B cell (primary cell): ENCODE results near the gene CHRM1. TPM values are rescaled to one million over a fixed set of nuclear protein-coding genes. Genes with fewer than 3 reads are reported as not detected.

ENCODE experiments used
- ATAC-seq: fragments of 200-7000 bp; cut with Tn5 transposase; one replicate; pipeline ENCODE4 v1.10.0; 2021; ENCODE audit warnings: low read depth, mild to moderate bottlenecking, moderate number of reproducible peaks, moderate library complexity
- CTCF ChIA-PET: fragments of 350-600 bp; sonication (Branson Sonifier 250); formaldehyde crosslinking; loops from one replicate; lab custom pipeline; 2021; ENCODE audit warnings: antibody characterized with exemption, inconsistent platforms; lab: Charles Lee
- POLR2A ChIA-PET: fragments of 350-600 bp; sonication (Branson Sonifier 250); formaldehyde crosslinking; loops from one replicate; lab custom pipeline; 2021; ENCODE audit warnings: antibody characterized with exemption; lab: Charles Lee
- DNase-seq: peaks from one replicate; pipeline ENCODE4 v3.0.0; 2013
- H2AFZ ChIP-seq: 2 replicates; pipeline ENCODE4 v1.6.1; 2012; ENCODE audit warnings: mild to moderate bottlenecking, low read depth, low read length; ENCODE audit not compliant: insufficient read depth, poor library complexity, severe bottlenecking
- H3K27ac ChIP-seq, 2 donors: 1 replicate in 1 of 2; 2 replicates in 1 of 2; pipeline ENCODE4 v1.5.1; 2012 to 2013; ENCODE audit warnings: low read length in 2 of 2, mild to moderate bottlenecking in 2 of 2, moderate library complexity in 1 of 2
- H3K27me3 ChIP-seq, 4 experiments: fragments of 200-600 bp in 1 of 4; sonication (generic) in 1 of 4; replicated peaks in 1 of 4; 1 replicate in 2 of 4; 2 replicates in 2 of 4; pipeline versions ENCODE4 v1.6.1 to v1.7.0; 2013 to 2016; ENCODE audit warnings: low read length in 3 of 4, mild to moderate bottlenecking in 2 of 4, mixed read lengths in 1 of 4, moderate library complexity in 1 of 4; ENCODE audit not compliant: insufficient read depth in 4 of 4, control insufficient read depth in 3 of 4; ENCODE audit errors: control extremely low read depth in 1 of 4
- H3K36me3 ChIP-seq, 2 experiments: replicated peaks in 1 of 2; 1 replicate in 1 of 2; 2 replicates in 1 of 2; pipeline versions ENCODE4 v1.6.1 to v1.7.1; 2013; ENCODE audit warnings: low read length in 1 of 2; ENCODE audit not compliant: insufficient read depth in 2 of 2, control insufficient read depth in 1 of 2; ENCODE audit errors: control extremely low read depth in 1 of 2, extremely low read depth in 1 of 2
- H3K4me1 ChIP-seq, 2 donors: fragments of 200-600 bp in 1 of 2; sonication (generic) in 1 of 2; 1 replicate in 1 of 2; 2 replicates in 1 of 2; pipeline versions ENCODE4 v1.5.1 to v1.6.1; 2013 to 2017; ENCODE audit warnings: low read length in 2 of 2; ENCODE audit not compliant: control insufficient read depth in 2 of 2, insufficient read depth in 2 of 2
- H3K4me2 ChIP-seq: replicated peaks from 2 replicates; pipeline ENCODE3; 2012; ENCODE audit warnings: mild to moderate bottlenecking, low read depth, low read length; ENCODE audit not compliant: poor library complexity, severe bottlenecking
- H3K4me3 ChIP-seq, 5 experiments: fragments of 200-600 bp in 1 of 5; sonication (generic) in 1 of 5; 1 replicate in 3 of 5; 2 replicates in 2 of 5; pipeline versions ENCODE4 v1.5.1 to v1.7.0; 2011 to 2016; ENCODE audit warnings: low read length in 4 of 5, mild to moderate bottlenecking in 4 of 5, low read depth in 2 of 5, control low read depth in 1 of 5, moderate library complexity in 1 of 5; ENCODE audit not compliant: insufficient read depth in 1 of 5; ENCODE audit errors: control extremely low read depth in 1 of 5, extremely low read depth in 1 of 5
- H3K79me2 ChIP-seq: fragments of 200-600 bp; sonication (generic); one replicate; pipeline ENCODE4 v1.6.0; 2016; ENCODE audit warnings: low read length; ENCODE audit not compliant: control insufficient read depth, insufficient read depth
- H3K9ac ChIP-seq: fragments of 200-600 bp; sonication (generic); 2 replicates; pipeline ENCODE4 v1.6.1; 2017; ENCODE audit warnings: mild to moderate bottlenecking, low read length, moderate library complexity
- H3K9me3 ChIP-seq, 3 donors: one replicate each; pipeline versions ENCODE4 v1.6.1 to v1.7.1; 2013; ENCODE audit warnings: low read length in 2 of 3; ENCODE audit not compliant: control insufficient read depth in 2 of 3, insufficient read depth in 1 of 3; ENCODE audit errors: control extremely low read depth in 1 of 3
- H4K20me1 ChIP-seq: 2 replicates; pipeline ENCODE4 v1.6.0; 2012; ENCODE audit warnings: mild to moderate bottlenecking, low read length; ENCODE audit not compliant: insufficient read depth, control insufficient read depth, poor library complexity, severe bottlenecking
- H3K27ac Mint-ChIP-seq: one replicate; pipeline ENCODE4 v1.8.0; 2021; ENCODE audit warnings: mixed read lengths
- H3K27me3 Mint-ChIP-seq: one replicate; pipeline ENCODE4 v1.8.0; 2021; ENCODE audit warnings: mixed read lengths
- H3K4me1 Mint-ChIP-seq: one replicate; pipeline ENCODE4 v1.8.0; 2021; ENCODE audit warnings: mixed read lengths
- H3K4me3 Mint-ChIP-seq: one replicate; pipeline ENCODE4 v1.8.0; 2021; ENCODE audit warnings: mixed read lengths
- H3K9me3 Mint-ChIP-seq: one replicate; pipeline ENCODE4 v1.8.0; 2022; ENCODE audit warnings: mixed read lengths; ENCODE audit not compliant: insufficient read depth
- EZH2 ChIP-seq: IDR thresholded peaks from 2 replicates; pipeline ENCODE4 v1.6.1; 2012; ENCODE audit warnings: borderline replicate concordance, low read depth, mild to moderate bottlenecking, moderate library complexity, low read length; ENCODE audit not compliant: insufficient read depth, poor library complexity, severe bottlenecking
- WGBS: methylation state at CpG from one replicate; pipeline ENCODE4 v1.1.5; 2013; ENCODE audit warnings: missing lambda C conversion rate; ENCODE audit not compliant: insufficient coverage; 5-methylcytosine and 5-hydroxymethylcytosine counted together
- intact Hi-C: fragments of 100-400 bp; cut with micrococcal nuclease; formaldehyde crosslinking; loops from one replicate; pipeline ENCODE4 v1.10.0; 2022
- polyA plus RNA-seq: library from polyadenylated mRNA; depleted of rRNA; stranded (reverse); fragments of >200 nt; gene quantifications from 2 replicates; pipeline ENCODE4 v1.2.3, GENCODE V29; 2012
- total RNA-seq, 2 donors: library from RNA; stranded (reverse); fragments of 120-200 nt in 1 of 2; gene quantifications; 1 replicate in 1 of 2; 2 replicates in 1 of 2; pipeline versions ENCODE4 v1.2.3 to v1.2.4, GENCODE V29; 2013 to 2022
- TF ChIP-seq, protein P1 (sequence below): fragments of 200-600 bp; IDR thresholded peaks from one replicate; pipeline ENCODE4 v1.8.0; 2022; ENCODE audit warnings: antibody characterized with exemption, mild to moderate bottlenecking

CHRM1 gene
- total and polyA plus RNA-seq, 2 donors (not counting 1 experiment from before 2014, with no cell fraction given) = not detected

DNA sequence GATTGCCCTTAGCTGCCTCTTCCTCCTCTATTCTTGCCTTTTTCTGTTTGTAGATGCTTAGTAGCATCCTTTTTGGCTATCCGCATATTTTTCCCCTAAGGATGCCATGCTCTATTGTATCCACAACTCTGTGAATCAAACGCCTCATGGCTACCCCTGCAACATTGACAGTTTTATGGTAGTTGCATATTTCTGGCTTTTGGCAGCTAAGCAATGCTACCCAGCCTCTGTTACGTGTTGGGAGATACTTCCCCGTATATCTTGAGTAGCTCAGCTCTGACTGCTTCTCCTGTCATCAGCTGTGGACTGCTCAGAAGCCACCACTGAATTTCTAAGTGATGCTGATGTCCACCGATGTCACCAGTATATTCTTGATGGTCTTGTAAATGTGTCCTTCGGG, 55.5 kb downstream of the CHRM1 start:
- H3K36me3 ChIP-seq = no peaks in the 10 kb centered on the region
- peaks cover 0 to 6% of the 10 kb centered on the region in 2 donors for H3K4me1 ChIP-seq
- Mint-ChIP-seq H3K27ac (no peak overlapping the region), H3K9me3 (no peaks in the 10 kb centered on the region), H3K4me3 (no peak overlapping the region), H3K4me1 (peaks cover 4% of the 10 kb centered on the region), H3K27me3 (no peaks in the 10 kb centered on the region)
- H4K20me1 ChIP-seq = no peaks in the 10 kb centered on the region
- WGBS = 85% methylated on average over 4 of the region's 6 CpGs
- no peak overlapping the region for H3K4me2 ChIP-seq
- H3K27ac ChIP-seq = no peak overlapping the region
- no peaks in the 10 kb centered on the region for H3K9me3 ChIP-seq
- TF ChIP-seq, protein P1, sequence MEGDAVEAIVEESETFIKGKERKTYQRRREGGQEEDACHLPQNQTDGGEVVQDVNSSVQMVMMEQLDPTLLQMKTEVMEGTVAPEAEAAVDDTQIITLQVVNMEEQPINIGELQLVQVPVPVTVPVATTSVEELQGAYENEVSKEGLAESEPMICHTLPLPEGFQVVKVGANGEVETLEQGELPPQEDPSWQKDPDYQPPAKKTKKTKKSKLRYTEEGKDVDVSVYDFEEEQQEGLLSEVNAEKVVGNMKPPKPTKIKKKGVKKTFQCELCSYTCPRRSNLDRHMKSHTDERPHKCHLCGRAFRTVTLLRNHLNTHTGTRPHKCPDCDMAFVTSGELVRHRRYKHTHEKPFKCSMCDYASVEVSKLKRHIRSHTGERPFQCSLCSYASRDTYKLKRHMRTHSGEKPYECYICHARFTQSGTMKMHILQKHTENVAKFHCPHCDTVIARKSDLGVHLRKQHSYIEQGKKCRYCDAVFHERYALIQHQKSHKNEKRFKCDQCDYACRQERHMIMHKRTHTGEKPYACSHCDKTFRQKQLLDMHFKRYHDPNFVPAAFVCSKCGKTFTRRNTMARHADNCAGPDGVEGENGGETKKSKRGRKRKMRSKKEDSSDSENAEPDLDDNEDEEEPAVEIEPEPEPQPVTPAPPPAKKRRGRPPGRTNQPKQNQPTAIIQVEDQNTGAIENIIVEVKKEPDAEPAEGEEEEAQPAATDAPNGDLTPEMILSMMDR = no peak
- no peak for TF ChIP-seq EZH2
- H3K9ac ChIP-seq = no peak overlapping the region
- no peaks in the 10 kb centered on the region for H3K27me3 ChIP-seq
- H2AFZ ChIP-seq = no peak overlapping the region
- DNase-seq = no peak
- intact Hi-C loops = no loop called here
- ATAC-seq = no peak
- no peak overlapping the region for H3K4me3 ChIP-seq
- ChIA-PET CTCF (interaction anchor here (1.4 to 8.0 kb wide), 4 partner anchors 11 to 124 kb away, joined by 3 to 101 read pairs (median 8); partner anchors contain the start of genes SLC3A2 and TMEM179B), POLR2A (interaction anchor here (1.4 to 2.0 kb wide), 2 partner anchors 15 to 61 kb away, joined by 3 to 5 read pairs; partner anchors contain the start of gene SLC3A2)
- peaks cover 4% of the 10 kb centered on the region for H3K79me2 ChIP-seq

DNA sequence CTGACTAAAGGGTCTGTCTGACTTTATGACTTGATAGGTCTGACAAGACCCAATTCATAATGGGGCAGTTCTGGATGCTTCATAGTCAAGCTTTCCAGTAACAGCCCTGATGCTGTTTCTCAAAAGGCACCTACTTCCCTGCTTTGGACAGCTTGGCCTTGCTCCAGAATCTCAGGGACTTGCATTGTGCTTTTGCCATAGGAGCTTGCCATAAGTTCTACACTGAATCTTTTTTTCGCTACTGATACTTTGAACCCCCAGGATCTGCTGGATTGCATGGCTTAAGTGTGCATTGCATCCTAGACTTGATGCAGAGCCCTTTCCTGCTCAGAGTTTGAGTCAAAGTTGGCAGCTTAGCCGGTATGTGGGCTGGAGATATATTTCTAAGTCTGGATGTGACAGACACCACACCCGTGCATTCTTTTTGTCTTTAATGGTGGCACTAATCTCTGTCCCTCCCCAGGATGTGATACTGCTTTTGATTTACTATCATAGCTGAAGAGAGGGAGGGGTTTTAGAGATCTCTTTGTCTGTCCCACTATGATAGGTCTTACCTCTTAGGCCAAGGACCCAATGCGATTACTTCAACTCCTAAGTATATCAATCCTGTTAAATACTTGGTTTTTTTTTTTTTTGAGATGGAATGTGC, 57.4 kb downstream of the CHRM1 start:
- Histone ChIP-seq H3K9me3 (no peaks in the 10 kb centered on the region), H3K36me3 (no peaks in the 10 kb centered on the region), H3K27ac (no peak overlapping the region), H3K79me2 (peaks cover 4% of the 10 kb centered on the region), H3K27me3 (no peaks in the 10 kb centered on the region), H3K9ac (no peak overlapping the region), H2AFZ (no peak overlapping the region), H3K4me1 (peaks cover 0 to 6% of the 10 kb centered on the region in 2 donors), H3K4me2 (no peak overlapping the region), H3K4me3 (no peak overlapping the region), H4K20me1 (no peaks in the 10 kb centered on the region)
- no peak for ATAC-seq
- no peak overlapping the region for H3K27ac Mint-ChIP-seq
- no peaks in the 10 kb centered on the region for H3K27me3 Mint-ChIP-seq
- peaks cover 4% of the 10 kb centered on the region for H3K4me1 Mint-ChIP-seq
- 100% methylated on average over 2 of the region's 4 CpGs for WGBS
- intact Hi-C loops = loop anchor here (5.0 kb wide), 1 partner anchor 272 kb away; the partner anchor contains the start of gene TUT1
- no peak for DNase-seq
- H3K4me3 Mint-ChIP-seq = no peak overlapping the region
- H3K9me3 Mint-ChIP-seq = no peaks in the 10 kb centered on the region
- POLR2A ChIA-PET = interaction anchor here (0.6 to 2.0 kb wide), 8 partner anchors 17 to 738 kb away, joined by 3 to 10 read pairs (median 6); partner anchors contain the start of genes NXF1, SLC3A2, TMEM179B and TUT1
- no peak for TF ChIP-seq EZH2
- TF ChIP-seq, protein P1 = no peak
- CTCF ChIA-PET = interaction anchor here (0.7 to 8.0 kb wide), 17 partner anchors 9 to 486 kb away, joined by 3 to 101 read pairs (median 4); partner anchors contain the start of genes LRRN4CL, POLR2G, SLC3A2 and TMEM179B
